GM12864 (cell line): Measurements from ENCODE around the gene GPT2.
A peak's percentile ranks its signal among the peaks of the same experiment; 100 is the strongest.

Source experiments
- DNase-seq: peaks from one replicate; pipeline ENCODE4 v3.0.0-alpha.2; 2011; ENCODE audit warnings: low read depth
- H3K4me3 ChIP-seq: 2 replicates; pipeline ENCODE4 v1.5.1; 2011; ENCODE audit warnings: mild to moderate bottlenecking, low read depth, low read length, control low read depth
- TF ChIP-seq, protein P1 (sequence below): IDR thresholded peaks from 2 replicates; pipeline ENCODE4 v1.5.1; 2011; ENCODE audit warnings: low read depth, mild to moderate bottlenecking, moderate library complexity, low read length, control low read depth, inconsistent platforms; ENCODE audit errors: missing control alignments

The GPT2 gene, protein sequence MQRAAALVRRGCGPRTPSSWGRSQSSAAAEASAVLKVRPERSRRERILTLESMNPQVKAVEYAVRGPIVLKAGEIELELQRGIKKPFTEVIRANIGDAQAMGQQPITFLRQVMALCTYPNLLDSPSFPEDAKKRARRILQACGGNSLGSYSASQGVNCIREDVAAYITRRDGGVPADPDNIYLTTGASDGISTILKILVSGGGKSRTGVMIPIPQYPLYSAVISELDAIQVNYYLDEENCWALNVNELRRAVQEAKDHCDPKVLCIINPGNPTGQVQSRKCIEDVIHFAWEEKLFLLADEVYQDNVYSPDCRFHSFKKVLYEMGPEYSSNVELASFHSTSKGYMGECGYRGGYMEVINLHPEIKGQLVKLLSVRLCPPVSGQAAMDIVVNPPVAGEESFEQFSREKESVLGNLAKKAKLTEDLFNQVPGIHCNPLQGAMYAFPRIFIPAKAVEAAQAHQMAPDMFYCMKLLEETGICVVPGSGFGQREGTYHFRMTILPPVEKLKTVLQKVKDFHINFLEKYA

DNA sequence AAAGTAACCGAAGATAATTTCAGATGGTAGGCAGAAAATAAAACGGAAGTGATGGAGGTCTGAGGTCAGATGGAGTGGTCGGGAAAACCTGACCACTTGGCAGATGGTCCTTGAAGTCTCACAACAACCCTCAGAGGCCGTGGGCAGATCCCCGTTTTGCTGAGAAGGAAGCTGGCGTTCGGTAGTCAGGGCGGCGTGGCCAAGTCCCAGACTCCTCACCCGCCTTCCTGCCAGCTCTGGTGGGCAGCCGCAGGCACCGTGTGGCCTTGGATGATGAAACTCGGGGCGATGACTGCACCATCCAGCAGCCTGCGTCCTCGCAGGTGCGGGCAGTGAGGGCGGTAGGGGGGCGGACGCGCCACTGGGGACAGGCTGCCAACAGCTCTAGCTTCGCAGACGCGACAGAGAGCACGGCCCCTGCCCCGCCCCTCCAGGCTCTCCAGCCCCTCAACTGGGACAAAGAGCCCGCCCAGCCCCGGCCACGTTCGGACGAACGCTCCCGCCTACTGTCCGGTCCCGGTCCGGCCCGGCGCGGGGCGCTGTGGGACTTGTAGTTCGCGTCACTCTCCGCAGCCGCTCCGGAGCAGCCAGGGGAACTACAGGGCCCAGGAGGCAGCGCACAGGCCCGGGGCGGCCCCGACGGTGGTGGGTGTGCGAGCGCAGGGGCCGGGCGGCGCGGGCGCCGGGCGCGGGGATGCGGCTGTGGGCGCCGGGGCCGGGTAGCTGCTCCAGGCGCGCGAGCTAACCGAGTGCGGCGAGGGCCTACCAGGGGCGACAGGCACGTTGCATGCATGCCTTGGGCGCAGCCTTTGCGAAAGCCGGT lies at the start of gene GPT2:
Gene GPT2 (plus strand): TSS at position 673 of the 823 bp plus-strand sequence. CDS start 354 bp downstream, outside the sequence.
- DNase-seq: peak; percentile 73
- H3K4me3 ChIP-seq: peak within 1 kb of the TSS; percentile 85
- TF ChIP-seq, protein P1, sequence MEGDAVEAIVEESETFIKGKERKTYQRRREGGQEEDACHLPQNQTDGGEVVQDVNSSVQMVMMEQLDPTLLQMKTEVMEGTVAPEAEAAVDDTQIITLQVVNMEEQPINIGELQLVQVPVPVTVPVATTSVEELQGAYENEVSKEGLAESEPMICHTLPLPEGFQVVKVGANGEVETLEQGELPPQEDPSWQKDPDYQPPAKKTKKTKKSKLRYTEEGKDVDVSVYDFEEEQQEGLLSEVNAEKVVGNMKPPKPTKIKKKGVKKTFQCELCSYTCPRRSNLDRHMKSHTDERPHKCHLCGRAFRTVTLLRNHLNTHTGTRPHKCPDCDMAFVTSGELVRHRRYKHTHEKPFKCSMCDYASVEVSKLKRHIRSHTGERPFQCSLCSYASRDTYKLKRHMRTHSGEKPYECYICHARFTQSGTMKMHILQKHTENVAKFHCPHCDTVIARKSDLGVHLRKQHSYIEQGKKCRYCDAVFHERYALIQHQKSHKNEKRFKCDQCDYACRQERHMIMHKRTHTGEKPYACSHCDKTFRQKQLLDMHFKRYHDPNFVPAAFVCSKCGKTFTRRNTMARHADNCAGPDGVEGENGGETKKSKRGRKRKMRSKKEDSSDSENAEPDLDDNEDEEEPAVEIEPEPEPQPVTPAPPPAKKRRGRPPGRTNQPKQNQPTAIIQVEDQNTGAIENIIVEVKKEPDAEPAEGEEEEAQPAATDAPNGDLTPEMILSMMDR: peak; percentile 0

DNA sequence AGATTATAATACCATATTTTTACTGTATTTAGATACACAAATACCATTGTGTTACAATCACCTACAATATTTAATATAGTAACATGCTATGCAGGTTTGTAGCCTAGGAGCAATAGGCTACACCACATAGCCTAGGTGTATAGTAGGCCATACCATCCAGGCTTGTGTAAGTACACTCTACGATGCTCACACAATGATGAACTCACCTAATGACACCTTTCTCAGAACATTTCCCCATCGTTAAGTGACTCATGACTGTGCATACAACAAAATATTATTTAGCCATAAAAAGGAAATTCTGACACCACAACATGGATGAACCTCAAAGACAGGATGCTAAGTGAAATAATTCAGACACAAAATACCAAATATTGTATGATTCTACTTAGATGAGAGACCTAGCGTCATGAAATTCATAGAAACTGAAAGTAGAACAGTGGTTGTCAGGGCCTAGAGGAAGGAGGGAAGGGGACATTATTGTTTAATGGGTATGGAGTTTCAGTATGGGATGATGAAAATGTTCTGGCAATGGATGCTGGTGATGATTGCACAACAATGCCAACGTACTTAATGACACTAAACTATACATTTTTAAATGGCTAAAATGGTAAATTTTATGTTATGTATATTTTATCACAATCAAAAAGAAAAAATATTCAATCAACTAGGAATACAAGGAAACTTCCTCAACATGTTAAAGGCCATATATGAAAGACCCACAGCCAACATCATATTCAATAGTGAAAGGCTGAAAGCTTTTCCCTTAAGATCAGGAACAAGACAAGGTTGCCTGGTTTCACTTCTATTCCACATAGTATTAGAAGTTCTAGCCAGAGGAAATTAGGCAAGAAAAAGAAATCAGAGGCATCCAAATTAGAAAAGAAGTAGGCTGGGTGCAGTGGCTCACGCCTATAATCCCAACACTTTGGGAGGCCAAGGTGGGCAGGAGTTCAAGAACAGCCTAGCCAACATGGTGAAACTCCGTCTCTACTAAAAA lies 47.3 kb upstream of the GPT2 start:
- TF ChIP-seq, protein P1: no peak
- H3K4me3 ChIP-seq: no peak overlapping the region
- DNase-seq: no peak

DNA sequence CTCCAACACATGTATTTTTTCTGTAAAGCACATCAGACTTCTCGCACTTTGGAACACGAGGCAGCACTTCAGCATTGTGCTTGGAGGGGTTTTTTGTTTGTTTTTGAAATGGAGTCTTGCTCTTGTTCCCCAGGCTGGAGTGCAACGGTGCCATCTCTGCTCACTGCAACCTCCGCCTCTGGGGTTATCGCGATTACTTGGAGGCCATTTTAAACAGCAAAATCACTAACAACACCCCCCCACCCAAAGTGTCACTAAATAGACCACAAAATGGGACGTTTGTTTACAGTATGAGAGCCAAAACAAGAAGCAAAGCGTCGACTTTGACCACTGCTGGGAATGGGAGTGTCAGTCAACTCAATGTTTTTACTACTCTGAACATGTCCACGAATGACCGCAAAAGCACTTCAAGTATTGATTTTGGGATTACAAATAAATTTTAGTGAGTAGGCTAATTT lies 44.1 kb upstream of the GPT2 start:
- no peak for DNase-seq
- TF ChIP-seq, protein P1: no peak
- no peak overlapping the region for H3K4me3 ChIP-seq

DNA sequence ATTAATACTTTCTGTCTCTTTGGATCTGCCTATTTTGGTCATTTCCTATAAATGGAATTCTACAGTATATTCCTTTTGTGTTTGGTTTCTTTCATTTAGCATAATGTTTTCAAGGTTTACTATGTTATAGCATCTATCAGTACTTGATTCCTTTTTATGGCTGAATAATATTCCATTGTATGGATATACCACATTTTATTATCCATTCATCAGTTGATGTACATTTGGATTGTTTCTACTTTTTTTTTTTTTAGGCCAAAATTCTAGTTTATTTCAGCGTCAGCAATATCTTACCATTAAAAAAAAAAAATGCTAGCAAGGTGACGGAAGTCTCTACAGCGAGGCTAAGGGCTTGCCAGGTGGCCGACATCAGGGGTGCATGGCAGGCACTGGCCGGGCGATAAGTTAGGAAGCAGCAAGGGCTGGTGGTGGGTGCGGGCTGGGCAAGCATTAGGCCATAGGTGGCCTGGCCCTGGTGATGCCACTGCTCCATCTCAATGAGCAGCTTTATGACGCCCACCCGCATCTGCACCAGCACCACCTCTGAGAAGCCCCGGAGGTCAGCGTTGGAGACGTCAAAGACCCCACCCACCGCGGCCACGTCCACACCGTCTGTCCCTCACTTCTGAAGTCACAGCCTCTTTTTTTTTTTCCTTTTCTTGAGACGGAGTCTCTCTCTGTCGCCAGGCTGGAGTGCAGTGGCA lies 41.8 kb upstream of the GPT2 start:
- no peak overlapping the region for H3K4me3 ChIP-seq
- TF ChIP-seq, protein P1: no peak

DNA sequence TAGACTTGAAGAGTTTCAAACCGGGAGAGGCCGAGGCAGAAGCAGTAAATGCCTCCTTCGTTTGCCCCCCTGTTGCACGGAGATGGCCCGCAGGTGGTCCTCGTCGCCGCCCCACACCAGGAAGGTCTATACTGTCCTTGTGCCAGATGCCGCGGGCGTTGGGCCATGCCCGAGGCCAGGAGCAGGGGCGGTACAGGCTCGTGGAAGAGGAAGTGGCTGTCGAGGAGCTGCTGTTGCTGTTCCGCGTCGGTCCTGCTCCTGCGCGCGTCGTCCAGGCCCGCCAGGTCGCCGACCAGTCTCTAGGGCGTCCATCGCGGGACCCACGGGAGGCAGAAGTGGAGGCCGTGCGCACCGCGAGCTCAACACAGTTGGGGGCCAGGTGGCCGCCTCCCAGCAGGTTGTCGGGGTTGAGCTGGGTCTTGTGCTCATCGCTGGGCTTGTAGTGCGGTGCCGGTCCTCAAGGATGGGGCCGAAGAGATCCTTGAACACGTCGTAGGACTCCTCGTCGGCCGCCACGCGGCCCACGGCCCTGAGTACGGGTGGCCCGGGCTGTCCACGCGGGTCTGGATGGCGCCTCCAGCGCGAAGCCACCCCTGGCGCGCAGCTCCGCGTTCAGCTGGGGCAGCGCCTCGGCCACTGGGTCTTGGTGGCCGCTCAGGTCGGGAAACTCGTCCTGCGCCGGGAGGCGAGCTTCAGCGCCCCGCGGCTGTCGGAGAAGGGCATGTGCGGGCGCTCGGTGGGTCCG lies 40.1 kb upstream of the GPT2 start:
- no peak for DNase-seq

More for the DNA sequence above, 41.8 kb upstream of the GPT2 start:
- no peak for DNase-seq

More for the DNA sequence above, 40.1 kb upstream of the GPT2 start:
- TF ChIP-seq, protein P1: no peak
- no peak overlapping the region; the same call in 1 of the 2 replicates for H3K4me3 ChIP-seq
